ENCODE data around the gene E2F6.
"Not testable (repeated sequence)": the region's sequence is repeated elsewhere in the genome, so short reads cannot be mapped to it uniquely, and the experiment has no call there.

The E2F6 gene

GRCh38 chr2:11406267-11406957 is 59.5 kb downstream of the E2F6 start:
- Histone ChIP-seq H3K4me3 (replicated peaks; ENCODE audit: insufficient read depth, low read length) (no peak overlapping the region), H3K27me3 (ENCODE audit: insufficient read depth, poor library complexity, severe bottlenecking) (peaks cover under 1% of the 10 kb centered on the region), H3K27ac (replicated peaks) (no peak overlapping the region)
- TF ChIP-seq SPI1 (IDR thresholded peaks at IDR 0.05; ENCODE audit: borderline replicate concordance, low read depth) (no peak), GABPA (IDR thresholded peaks at IDR 0.05; ENCODE audit: low read depth) (no peak), REST (IDR thresholded peaks at IDR 0.05; ENCODE audit: insufficient replicate concordance, low read depth) (no peak), POLR2AphosphoS5 (IDR thresholded peaks at IDR 0.05; ENCODE audit: low read depth) (no peak)
- TF ChIP-seq, protein P1, sequence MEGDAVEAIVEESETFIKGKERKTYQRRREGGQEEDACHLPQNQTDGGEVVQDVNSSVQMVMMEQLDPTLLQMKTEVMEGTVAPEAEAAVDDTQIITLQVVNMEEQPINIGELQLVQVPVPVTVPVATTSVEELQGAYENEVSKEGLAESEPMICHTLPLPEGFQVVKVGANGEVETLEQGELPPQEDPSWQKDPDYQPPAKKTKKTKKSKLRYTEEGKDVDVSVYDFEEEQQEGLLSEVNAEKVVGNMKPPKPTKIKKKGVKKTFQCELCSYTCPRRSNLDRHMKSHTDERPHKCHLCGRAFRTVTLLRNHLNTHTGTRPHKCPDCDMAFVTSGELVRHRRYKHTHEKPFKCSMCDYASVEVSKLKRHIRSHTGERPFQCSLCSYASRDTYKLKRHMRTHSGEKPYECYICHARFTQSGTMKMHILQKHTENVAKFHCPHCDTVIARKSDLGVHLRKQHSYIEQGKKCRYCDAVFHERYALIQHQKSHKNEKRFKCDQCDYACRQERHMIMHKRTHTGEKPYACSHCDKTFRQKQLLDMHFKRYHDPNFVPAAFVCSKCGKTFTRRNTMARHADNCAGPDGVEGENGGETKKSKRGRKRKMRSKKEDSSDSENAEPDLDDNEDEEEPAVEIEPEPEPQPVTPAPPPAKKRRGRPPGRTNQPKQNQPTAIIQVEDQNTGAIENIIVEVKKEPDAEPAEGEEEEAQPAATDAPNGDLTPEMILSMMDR (IDR thresholded peaks at IDR 0.05; ENCODE audit: insufficient read depth, low read length): no peak
- no peak for DNase-seq (ENCODE audit: low read depth in 1 of 2, low spot score in 1 of 2)

DNA sequence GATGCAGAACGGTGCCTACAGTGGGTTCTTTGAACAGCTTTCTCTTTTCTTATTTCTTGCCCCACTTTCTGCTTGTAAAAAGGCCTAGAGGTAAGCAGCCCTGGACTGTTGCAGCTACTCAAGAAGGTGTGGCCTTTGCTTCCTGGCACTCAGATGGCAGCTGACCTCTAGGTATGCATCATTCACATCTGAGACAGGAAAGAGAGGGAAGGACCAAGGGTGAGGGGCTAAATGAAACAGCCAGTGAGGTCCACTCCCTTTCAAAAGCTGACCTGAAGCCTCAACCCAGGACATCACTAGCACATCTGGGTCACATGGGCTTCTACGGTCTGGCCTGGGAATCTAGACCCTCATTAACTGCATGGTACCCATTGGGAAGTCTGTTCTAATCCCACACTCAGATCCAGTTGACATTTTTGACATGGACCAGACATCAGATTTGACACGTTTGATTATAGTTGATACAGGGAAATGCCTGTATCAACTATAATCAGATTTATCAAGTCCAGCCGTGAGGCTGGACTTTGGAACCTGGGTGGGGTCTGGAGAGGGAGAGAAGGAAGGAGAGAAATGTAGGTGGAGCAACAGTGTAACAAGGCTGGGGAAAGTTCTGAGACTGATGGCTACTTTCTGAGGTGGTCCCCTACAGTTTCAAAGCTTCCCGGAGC is 60.2 kb downstream of the E2F6 start:
- TF ChIP-seq POLR2AphosphoS5 (IDR thresholded peaks at IDR 0.05; ENCODE audit: low read depth): no peak
- no peak for TF ChIP-seq SPI1 (IDR thresholded peaks at IDR 0.05; ENCODE audit: borderline replicate concordance, low read depth)
- TF ChIP-seq REST (IDR thresholded peaks at IDR 0.05; ENCODE audit: insufficient replicate concordance, low read depth): no peak
- no peak for TF ChIP-seq GABPA (IDR thresholded peaks at IDR 0.05; ENCODE audit: low read depth)
- TF ChIP-seq, protein P1 (IDR thresholded peaks at IDR 0.05; ENCODE audit: insufficient read depth, low read length): no peak
- no peak for DNase-seq (ENCODE audit: low read depth in 1 of 2, low spot score in 1 of 2)
- Histone ChIP-seq H3K27me3 (ENCODE audit: insufficient read depth, poor library complexity, severe bottlenecking) (no peaks in the 10 kb centered on the region), H3K4me3 (replicated peaks; ENCODE audit: insufficient read depth, low read length) (no peak overlapping the region), H3K27ac (replicated peaks) (no peak overlapping the region)

DNA sequence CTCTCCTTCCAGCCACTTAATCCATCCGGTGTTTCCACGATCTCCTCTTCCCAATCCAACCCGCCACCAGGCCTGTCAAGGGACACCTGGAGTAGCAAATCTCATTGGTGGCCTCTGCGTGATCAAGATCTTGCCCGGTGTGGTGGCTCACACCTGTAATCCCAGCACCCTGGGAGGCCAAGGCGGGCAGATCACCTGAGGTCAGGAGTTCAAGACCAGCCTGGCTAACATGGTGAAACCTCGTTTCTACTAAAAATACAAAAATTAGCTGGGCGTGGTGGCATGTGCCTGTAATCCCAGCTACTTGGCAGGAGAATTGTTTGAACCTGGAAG is 60.9 kb downstream of the E2F6 start:
- not testable (repeated sequence) for H3K27me3 ChIP-seq (ENCODE audit: insufficient read depth, poor library complexity, severe bottlenecking); H3K27ac ChIP-seq (replicated peaks); H3K4me3 ChIP-seq (replicated peaks; ENCODE audit: insufficient read depth, low read length); DNase-seq (ENCODE audit: low read depth in 1 of 2, low spot score in 1 of 2)

DNA sequence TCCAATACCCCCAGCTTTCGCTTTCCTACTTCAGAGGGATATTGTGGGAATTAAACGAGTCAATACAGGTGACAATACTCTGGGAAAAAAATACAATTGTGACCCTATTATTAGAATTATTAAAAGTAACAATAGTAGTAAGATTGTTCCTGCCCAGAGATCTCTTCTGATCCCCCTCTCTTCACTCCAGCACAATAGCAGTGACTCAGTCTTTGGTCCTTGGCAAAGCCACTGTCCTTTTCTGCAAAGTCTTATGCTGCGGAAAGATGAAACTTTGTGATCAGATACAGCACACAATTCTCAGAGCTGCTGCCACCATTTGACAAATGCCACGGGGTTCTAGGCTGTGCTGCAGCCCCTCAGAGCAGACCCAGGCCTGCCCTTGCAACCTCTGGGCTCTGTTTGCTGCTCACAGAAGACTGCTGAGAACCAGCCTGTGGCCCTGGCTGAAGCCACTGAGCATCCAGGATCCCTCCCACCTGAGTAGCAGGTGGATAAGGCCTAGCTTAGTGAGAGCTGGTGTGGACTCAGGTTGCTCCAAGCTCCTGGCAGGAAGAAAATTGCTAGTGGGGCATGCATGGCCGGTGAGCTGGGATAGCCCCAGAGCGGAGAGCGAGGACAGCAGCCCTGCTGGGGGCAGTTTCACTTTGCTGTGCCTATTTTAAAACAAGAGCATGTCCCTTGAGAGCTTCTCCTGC is 61.4 kb downstream of the E2F6 start:
- no peak overlapping the region for H3K4me3 ChIP-seq (replicated peaks; ENCODE audit: insufficient read depth, low read length)
- DNase-seq (ENCODE audit: low read depth in 1 of 2, low spot score in 1 of 2): no peak
- H3K27me3 ChIP-seq (ENCODE audit: insufficient read depth, poor library complexity, severe bottlenecking): no peaks in the 10 kb centered on the region
- TF ChIP-seq REST (IDR thresholded peaks at IDR 0.05; ENCODE audit: insufficient replicate concordance, low read depth) (no peak), SPI1 (IDR thresholded peaks at IDR 0.05; ENCODE audit: borderline replicate concordance, low read depth) (no peak), GABPA (IDR thresholded peaks at IDR 0.05; ENCODE audit: low read depth) (no peak), POLR2AphosphoS5 (IDR thresholded peaks at IDR 0.05; ENCODE audit: low read depth) (no peak)
- TF ChIP-seq, protein P1 (IDR thresholded peaks at IDR 0.05; ENCODE audit: insufficient read depth, low read length): no peak
- no peak overlapping the region for H3K27ac ChIP-seq (replicated peaks)
